Putamen (tissue), 1 donor: Measurements from ENCODE around the gene STT3B.
"Not testable (repeated sequence)": the region's sequence is repeated elsewhere in the genome, so short reads cannot be mapped to it uniquely, and the experiment has no call there.

Experiments used
- DNase-seq: peaks from one replicate; pipeline ENCODE4 v3.0.0-alpha.2; 2016; ENCODE audit warnings: low spot score

STT3B gene

DNA sequence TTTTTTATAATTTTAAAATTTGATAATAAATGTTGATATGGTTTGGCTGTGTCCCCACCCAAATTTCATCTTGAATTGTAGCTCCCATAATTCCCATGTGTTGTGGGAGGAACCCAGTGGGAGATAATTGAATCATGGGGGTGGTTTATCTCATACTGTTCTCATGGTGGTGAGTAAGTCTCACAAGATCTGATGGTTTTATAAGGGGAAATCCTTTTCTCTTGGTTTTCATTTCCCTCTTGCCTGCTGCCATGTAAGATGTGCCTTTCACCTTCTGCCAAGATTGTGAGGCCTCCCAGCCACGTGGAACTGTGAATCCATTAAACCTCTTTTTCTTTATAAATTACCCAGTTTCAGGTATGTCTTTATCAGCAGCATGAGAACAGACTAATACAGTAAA lies 72.6 kb downstream of the STT3B start:
- DNase-seq: not testable (repeated sequence)

DNA sequence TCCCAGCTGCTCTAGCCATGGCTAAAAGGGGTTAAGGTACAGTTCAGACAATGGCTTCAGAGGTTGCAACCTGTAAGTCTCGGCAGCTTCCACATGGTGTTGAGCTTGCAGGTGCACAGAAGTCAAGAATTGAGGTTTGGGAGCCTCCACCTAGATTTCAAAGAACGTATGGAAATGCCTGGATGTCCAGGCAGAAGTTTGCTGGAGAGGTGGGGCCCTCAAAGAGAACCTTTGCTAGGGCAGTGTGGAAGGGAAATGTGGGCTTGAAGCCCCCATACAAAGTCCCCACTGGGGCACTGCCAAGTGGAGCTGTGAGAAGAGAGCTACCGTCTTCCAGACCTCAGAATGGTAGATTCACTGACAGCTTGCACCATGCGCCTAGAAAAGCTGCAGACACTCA lies 73.7 kb downstream of the STT3B start:
- no peak for DNase-seq

DNA sequence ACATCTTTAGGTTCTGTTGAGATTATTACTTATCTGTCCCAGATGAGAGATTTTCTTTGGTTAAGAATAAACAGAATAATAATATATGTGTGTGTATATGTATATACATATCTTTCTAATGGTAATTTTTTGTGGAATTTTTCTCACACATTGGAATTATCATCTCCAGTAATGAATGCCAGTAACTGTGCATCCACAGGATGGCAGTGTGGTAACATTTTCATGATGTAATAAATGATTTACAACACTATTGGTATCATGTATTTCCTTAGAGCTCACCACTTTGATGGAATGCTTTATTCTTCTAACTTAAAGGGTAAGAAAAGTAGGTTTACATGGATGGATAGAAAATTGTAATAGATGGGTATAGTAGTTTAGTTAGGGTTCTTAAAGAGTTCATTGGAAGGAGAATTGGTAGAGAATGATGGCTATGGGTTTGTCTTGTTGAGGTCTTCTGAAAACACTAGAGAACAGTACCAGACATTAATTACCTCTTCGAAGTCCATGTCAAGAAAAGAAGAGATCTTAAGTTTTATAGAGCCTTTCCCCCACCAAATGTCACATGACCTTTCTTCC lies 78.1 kb downstream of the STT3B start:
- no peak for DNase-seq

DNA sequence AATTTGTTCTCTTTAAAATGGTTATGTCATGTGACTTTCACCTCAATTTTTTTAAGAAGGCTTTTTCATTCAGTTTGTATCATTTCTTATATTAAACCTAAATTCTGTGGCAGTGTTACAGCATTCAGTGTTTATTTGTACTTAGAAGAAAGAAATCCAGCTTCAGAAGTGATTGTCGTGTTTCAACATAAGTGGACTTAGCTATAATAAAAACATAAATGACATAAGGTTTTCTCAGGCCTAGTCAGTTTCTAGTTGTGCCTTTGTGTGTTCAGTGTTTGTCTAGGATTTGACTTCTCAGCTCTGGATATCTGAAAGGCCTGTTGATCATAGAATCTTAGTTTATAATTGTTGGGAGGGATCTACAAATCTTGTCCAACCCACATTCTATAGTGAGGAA lies 80.5 kb downstream of the STT3B start:
- DNase-seq: no peak

DNA sequence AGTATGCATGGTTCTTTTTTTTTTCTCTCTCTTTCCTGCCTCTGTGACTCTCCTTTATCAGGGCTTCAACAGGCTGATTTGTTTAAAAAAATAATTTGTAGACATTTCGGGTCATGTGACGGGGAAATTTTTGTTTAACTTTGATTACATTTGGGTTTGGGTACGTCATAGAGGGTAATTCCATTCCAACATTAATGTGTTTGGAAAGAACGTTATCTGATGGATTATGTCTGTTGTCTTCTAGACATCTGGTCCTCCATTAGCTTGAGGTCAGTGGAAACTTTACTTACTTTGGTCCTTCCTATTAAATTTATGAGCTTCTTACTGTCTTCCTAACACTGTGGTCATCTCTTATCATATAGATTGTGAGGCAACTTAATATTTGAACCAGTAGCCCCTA lies 80.9 kb downstream of the STT3B start:
- no peak for DNase-seq

- DNase-seq: no peak
Observed at GRCh38 chr3:31614162-31614921, 81.6 kb downstream of the STT3B start.

DNA sequence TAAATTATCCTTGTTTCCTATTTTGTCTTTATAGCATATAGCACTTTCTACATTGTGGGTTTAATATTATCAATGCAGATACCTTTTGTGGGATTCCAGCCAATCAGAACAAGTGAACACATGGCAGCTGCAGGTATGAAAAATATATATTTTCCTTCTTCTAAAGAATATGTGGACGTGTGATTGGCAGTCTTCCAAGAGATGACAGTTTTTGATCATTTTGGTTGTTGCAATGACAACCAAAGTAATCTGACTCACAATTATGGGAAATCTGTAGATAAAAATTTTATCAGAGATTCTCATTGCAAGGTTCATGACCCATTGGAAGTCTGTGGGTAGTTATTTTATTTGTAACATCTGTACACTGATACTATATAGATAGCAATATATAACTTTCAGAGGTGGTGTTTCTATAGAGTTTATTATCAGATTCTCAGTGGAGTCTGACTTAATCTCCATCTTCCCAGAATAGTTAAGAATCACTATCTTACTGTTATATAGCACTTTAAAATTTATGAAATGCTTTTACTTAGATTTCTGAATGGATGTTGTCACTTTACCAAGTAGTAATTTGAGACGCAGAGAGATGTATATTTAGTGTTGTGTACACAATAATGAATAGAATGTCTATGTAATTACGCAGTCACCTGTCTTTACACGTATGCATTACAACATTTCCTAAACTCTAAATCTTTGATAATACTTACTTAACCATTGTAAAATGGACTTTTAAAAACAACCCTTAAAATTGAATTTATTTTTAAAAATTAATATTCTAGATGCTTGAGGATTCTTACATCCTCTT lies 82.5 kb downstream of the STT3B start:
- DNase-seq: no peak

- DNase-seq: no peak
Observed at GRCh38 chr3:31616711-31617110, 84.0 kb downstream of the STT3B start.

GRCh38 chr3:31620656-31621055 lies 87.9 kb downstream of the STT3B start:
- DNase-seq: no peak

GRCh38 chr3:31621314-31621713 lies 88.6 kb downstream of the STT3B start:
- DNase-seq: no peak

- no peak for DNase-seq
Observed at GRCh38 chr3:31622636-31623288, 90.0 kb downstream of the STT3B start.

DNA sequence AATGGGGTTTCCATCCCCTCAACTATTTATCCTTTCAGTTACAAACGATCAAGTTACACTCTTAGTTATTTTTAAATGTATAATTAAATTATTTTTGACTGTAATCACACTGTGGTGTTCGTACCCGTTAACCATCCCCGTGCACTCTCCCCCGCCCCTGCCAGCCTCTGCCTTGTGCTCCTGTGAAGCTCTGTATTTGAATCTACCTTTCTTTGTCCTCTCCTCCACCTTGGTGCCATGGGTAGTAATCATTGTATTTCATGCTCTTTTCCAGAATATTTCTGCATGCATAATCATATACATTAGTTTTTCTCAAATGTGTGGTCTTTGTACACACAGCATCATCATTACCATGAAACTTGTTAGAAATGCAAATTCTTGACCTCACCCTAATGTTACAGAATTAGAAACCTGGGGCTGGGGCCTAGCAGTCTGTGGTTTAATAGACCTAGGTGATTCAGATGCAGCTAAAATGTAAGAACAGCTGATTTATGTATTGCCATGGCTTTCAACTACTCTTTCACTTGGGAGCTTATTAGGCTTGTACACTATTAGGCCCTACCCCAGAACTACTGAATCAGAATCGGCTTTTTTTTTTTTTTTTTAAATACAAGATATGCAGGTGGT lies 91.5 kb downstream of the STT3B start:
- no peak for DNase-seq

- DNase-seq: no peak
Observed at GRCh38 chr3:31625358-31625757, 92.6 kb downstream of the STT3B start.

DNA sequence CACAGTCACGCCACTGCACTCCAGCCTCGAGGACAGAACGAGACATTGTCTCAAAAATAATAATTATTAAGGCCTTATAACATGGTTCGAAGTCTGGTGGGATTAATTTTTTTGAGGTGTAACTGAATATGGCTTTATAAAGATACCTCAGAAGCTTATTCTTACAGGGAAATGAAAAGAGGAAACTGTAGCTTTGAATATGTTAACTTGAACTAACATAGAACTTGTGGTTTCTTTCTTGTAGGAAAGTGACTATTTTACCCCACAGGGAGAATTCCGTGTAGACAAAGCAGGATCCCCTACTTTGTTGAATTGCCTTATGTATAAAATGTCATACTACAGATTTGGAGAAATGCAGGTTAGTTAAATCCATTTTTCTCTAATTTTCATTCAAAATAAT lies 96.3 kb downstream of the STT3B start:
- DNase-seq: no peak

- no peak for DNase-seq
Observed at GRCh38 chr3:31634476-31634875, 101.8 kb downstream of the STT3B start.

GRCh38 chr3:31635545-31635944 lies 102.8 kb downstream of the STT3B start:
- DNase-seq: no peak

DNA sequence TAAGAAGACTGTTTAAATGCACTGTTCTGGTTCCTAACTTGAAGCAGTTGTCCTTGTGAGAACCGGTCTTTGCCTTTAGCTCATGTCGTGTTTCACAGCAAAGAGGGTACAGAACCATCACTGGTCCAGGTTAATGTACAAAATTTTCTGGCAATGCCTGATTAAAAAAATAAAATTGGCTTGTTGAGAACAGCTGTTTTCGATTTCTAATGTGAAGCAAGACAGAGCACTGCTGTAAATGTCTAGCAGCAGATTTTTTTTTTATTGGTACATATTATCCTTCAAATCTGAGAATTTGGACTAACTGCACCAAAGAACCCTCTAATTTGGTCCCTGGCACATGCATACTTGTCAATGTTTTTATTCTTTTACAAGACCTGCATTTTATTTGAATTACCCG lies 103.3 kb downstream of the STT3B start:
- DNase-seq: no peak

DNA sequence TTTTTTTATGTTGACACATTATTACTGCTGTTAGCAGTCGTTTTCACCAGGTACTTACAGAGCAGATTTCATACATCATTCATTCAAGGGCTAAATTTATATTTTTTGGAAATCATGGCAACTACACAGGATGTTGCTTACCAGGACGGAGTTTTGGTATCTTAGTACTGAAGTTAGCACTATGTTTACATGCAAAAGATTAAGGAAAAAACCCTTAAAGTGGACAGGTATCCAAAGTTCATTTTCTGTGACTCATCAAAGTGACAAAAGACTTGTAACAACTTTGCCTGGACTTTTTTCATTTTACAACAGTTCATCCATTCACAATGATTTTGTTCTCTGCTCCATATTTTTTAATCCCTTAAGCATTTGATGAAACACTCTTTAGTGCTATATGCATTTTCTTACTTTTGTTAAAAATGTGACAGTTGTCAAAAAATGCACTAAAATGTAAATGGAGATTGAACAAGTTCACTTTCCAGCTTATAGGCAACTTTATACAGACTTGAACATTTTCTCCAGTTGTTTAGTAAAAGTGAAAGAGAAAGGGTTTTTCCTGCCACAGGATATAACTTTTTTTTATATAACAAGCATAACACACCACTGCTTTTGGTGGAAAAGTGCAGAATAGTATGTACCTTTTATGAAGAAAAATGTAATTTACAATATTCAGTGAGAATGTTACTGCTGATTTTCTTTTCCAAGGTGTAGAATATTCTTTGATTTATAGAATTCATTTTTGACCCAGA lies 104.1 kb downstream of the STT3B start:
- DNase-seq: no peak

DNA sequence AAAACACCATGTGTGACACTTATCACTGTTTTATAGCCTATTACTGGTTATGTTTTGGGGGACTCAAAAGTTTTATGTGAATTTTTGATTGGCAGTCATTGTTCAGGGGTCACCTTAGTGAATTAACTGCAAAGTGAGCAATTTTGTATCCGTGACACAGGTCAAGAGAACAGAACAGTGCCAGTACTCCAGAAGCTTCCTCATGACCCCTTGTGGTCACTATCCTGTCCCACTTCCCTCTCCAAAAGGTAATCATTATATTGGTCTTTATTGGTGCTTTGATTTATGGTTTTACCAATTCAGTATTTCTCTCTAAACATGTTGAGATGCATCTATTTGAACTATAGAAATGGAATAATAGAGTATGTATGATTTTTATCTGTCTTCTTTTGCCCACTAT lies 107.1 kb downstream of the STT3B start:
- DNase-seq: no peak

DNA sequence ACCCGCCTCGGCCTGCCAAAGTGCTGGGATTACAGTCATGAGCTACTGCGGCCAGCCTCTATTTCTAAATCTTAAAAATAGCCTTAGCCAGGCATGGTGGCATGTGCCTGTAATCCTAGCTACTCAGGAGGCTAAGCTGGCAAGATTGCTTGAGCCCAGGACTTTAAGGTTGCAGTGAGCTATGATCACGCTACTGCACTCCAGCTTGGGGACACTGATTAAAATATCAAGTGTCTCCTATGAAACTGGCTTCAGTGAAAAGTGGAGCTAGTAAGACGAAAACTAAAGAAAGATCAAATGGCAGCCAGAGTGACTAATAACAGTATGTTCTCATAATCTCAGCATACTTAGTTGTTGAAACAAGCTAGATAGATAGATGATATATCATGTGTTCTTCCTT lies 112.5 kb downstream of the STT3B start:
- DNase-seq: no peak

- DNase-seq: no peak
Observed at GRCh38 chr3:31648286-31648968, 115.7 kb downstream of the STT3B start.
